GM15510 (cell line): ENCODE data around the gene MRAS.

Experiments used
- POLR2A ChIP-seq: IDR thresholded peaks from 3 replicates; pipeline ENCODE4 v1.6.1; 2011; ENCODE audit warnings: borderline replicate concordance; ENCODE audit not compliant: insufficient read length; ENCODE audit errors: extremely low read depth

Gene MRAS

GRCh38 chr3:138369151-138369900, 20.9 kb downstream of the MRAS start:
- no peak for TF ChIP-seq POLR2A

DNA sequence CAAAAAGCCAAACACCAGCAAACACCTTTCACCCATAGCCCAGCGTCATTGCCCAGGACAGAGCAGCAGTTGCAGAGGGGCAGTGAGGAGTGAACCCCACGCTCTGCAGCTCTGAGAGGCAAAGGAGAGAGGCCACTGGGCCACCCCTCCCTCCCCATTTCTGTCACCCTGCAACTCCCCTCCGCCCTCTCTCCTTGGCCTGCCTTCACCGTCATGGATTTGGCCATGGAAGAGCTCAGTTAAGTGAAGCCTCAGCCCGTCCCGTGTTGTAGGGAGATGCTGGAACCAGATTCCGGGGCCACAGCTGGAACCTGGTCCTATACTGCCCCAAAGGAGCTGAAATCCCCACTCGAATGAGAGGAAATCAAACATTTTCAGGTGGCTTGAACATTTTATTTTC, 21.9 kb downstream of the MRAS start:
- no peak for TF ChIP-seq POLR2A

- no peak for TF ChIP-seq POLR2A
Observed at GRCh38 chr3:138371070-138371965, 22.9 kb downstream of the MRAS start.

DNA sequence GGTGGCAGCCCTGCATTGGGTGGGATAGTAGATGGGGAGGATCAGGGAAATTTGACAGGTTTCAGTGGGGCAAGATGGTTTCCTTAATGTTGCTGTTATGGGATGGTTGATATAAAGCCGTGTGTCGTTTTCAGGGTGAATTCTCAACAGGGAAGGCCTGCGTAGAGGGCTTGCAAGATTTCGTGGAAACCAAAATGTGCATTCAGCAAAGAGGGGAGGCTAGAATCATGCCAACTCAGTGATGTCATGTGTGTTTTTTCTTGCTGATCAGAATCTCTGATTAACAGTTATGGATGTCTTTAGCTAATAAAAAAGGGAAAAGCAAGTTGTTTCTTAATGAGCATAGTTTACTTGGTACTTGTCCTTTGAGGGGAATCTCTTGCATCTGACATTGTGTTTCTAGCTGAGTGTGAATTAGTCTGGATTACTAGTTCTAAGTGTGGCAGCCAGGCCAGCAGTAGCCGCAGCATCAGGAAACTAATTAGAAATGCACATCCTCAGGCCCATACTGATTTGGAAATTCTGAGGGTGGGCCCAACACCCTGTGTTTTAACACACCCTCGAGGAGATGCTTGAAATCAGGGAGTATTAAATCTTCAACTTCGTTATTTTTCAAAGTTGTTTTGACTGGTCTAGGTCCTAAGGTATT, 24.8 kb downstream of the MRAS start:
- TF ChIP-seq POLR2A, result no peak

DNA sequence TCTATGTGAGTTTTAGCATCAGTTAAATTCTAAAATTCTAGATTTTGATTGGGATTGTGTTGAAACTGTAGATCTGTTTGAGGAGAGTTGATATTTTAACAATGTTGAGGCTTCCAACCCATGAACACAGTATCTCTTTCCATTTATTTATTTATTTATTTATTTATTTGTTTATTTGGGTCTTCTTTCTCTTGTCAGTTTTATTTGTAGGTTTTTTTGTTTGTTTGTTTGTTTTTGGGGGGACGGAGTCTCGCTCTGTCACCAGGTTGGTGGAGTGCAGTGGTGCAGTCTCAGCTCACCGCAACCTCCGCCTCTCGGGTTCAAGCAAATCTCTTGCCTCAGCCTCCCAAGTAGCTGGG, 25.3 kb downstream of the MRAS start:
- TF ChIP-seq POLR2A, result no peak

DNA sequence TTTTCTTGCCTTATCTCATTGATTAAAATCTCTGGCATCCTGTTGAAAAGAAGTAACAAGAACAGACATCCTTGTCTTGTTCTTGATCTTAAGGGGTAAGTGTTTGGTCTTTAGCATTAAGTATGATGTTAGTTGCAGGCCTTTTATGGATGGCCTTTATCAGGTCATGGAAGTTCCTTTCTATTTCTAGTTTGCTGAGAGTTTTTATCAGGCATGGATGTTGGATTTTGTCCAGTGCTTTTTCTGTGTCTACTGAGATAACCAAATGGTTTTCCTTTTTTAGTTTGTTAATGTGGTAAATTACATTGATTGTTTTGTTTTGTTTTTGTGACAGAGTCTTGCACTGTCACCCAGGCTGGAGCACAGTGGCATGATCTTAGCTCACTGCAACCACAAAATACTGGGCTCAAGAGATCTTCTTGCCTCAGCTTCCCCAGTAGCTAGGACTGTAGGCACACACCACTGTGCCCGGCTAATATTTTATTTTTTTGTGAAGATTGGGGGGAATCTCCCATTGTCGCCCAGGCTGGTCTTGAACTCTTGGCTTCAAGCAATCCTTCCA, 26.3 kb downstream of the MRAS start:
- TF ChIP-seq POLR2A, result no peak

- no peak for TF ChIP-seq POLR2A
Observed at GRCh38 chr3:138375447-138375846, 27.1 kb downstream of the MRAS start.

GRCh38 chr3:138376663-138377062, 28.3 kb downstream of the MRAS start:
- no peak for TF ChIP-seq POLR2A

- no peak for TF ChIP-seq POLR2A
Observed at GRCh38 chr3:138377804-138378203, 29.4 kb downstream of the MRAS start.

GRCh38 chr3:138378331-138378730, 30.0 kb downstream of the MRAS start:
- no peak for TF ChIP-seq POLR2A

DNA sequence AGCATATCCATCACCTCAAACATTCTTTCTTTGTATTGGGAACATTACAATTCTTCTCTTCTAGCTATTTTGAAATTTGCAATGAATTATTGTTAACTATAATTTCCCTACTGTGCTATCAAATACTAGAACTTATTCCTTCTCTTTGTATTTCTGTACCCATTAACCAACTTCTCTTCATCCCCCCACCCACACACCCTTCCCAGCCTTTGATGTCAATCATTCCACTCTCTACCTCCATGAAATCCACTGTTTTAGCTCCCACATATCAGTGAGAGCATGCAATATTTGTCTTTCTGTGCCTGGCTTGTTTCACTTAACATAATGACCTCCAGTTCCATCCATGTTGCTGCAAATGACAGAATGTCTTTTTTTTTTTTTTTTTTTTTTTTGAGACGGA, 30.6 kb downstream of the MRAS start:
- TF ChIP-seq POLR2A, result no peak

DNA sequence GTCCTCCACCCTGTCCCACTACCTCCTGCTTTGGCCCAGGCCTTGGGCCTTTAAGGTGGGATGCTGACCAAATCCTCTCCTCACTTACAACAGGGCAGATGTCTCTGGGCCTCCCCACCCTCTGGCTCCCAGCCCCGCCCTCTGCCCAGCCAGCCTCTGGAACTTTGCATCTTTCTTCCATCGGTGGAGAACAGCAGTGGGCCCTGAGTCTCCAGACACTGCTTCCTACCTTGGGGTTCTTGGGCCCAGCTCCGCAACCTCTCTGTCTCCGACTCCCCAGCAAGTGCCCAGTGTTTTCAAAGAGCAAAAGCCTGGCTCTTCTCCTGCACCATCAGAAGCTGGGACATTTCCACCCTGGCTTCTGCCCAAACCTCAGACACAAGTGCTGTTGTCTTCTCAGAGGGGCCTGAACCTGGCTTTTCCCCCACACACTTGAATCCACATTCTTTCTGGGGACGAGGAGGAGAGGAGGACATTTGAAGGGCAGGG, 33.1 kb downstream of the MRAS start:
- no peak for TF ChIP-seq POLR2A

DNA sequence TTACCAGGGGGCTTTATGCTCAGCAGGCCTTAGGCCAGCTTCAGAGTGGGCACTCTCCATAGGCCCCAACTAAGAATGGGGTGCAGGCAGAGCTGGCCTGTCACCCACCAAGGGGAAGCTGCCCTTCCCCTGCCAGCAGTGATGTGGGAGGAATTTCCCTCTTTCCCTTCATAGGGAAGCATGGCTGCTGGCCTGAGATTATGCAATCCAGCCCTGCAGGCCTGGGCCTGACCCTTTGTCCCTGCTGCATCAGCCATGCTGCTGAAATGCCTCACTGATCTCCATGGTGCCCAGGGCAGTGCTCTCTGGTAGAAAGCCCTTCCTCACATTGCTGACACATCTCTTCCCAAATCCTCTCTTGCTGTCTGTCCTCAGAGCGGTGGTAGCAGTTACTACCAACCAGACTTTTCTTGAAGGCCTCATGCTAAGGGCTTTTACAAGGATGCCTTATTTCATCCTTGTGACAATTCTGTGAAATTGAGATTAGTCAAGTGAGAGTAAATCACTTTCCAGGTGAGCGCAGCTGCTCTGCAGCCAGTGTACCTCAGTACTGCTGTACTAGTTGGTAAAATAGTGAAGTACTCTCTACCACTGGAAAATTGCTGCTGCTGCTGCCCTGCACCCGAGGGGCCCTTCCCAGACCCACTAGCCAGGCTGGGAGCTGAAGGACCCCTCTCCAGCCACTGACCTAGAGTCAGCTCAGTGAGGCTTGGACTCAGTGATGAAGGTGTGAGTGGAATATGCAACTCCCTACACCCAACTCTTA, 33.8 kb downstream of the MRAS start:
- TF ChIP-seq POLR2A, result no peak

DNA sequence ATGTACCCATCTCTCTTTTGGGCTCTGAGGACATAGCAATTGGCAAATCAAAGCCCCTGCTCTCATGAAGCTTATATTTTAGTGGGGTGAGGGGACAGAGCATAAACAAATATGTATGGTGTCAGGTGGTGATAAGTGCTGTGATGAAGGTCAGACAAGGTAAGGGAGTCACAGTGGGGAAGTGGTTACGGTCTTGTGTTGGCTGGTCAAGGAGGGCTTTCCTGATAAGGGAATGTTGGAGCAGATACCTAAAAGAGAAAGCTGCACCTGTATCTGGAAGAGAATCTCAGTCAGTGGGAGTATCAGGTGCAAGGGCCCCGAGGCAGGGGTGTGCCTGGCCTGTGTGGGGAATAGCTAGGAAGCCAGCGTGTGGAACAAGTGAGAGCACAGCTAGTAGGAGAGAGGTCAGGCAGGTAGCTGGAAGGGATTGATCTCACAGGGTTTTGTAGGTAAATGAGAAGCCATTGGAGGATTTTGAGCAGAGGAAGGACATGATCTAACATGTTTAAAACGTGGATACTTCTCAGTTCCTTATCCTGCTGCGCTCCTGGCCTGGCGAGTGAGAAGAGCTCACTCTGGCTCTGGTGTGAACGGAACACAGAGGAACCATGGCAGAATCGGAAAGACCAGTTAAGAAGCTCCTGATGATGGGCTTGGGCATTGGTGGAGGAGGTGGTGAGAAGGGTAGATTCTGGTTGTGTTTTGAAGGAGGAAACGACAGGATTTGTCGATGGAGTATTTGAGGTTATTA, 35.5 kb downstream of the MRAS start:
- TF ChIP-seq POLR2A, result no peak

DNA sequence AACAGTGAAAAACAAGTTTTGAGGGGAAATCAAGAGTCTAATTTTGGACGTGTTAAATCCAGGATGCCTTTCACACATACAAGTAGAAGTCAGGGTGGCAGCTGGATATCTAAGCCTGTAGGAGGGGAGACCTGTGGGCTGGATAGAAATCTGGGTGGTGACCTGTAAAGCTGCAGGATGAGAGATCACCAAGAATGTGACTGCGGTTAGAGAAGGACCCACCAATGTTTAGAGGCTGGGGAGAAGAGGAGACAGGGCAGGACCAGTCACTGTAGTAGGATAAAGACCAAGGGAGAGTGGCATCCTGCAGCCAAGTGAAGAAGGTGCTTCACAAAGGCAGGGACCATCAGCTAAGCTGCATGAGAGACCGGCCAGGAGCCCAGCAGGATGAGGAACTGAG, 36.2 kb downstream of the MRAS start:
- TF ChIP-seq POLR2A, result no peak

GRCh38 chr3:138384976-138385375, 36.6 kb downstream of the MRAS start:
- no peak for TF ChIP-seq POLR2A
